ENCODE results near the gene ST3GAL3.

DNA sequence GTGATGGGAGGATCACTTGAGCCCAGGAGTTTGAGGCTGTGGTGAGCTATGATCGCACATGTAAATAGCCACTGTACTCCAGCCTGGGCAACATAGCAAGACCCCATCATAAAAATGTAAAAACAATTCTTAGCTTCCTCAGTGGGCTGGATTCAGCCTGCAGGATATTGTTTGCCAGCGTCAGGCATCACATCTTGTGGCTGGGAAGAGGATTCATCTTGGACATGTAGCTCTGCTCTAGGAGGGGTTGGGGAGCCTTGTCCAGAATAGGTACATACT, 19.3 kb upstream of the ST3GAL3 start:
- TF ChIP-seq FOXK2 (IDR thresholded peaks at IDR 0.05) (no peak), LEF1 (IDR thresholded peaks at IDR 0.05; ENCODE audit: borderline replicate concordance) (no peak), SUZ12 (IDR thresholded peaks at IDR 0.05) (no peak), CTBP1 (IDR thresholded peaks at IDR 0.05; ENCODE audit: borderline replicate concordance) (no peak), ZNF384 (IDR thresholded peaks at IDR 0.05) (no peak), FOXA1 (IDR thresholded peaks at IDR 0.05) (no peak), L3MBTL2 (conservative IDR thresholded peaks at IDR 0.05) (no peak), PKNOX1 (IDR thresholded peaks at IDR 0.05) (no peak), FOXM1 (IDR thresholded peaks at IDR 0.05; ENCODE audit: borderline replicate concordance) (no peak), HDGF (IDR thresholded peaks at IDR 0.05; ENCODE audit: borderline replicate concordance) (no peak), SP1 (IDR thresholded peaks at IDR 0.05) (no peak)
